Thoracic aorta (tissue), 2 donors: ENCODE data around the gene ADARB2. TPM values are rescaled to one million over a fixed set of nuclear protein-coding genes. Genes with fewer than 3 reads are reported as not detected.

Experiments used
- ATAC-seq: fragments of 150-250 bp; one replicate; pipeline ENCODE4 v1.8.0; 2017; ENCODE audit warnings: low read depth; ENCODE audit not compliant: insufficient number of reproducible peaks, low FRiP score
- DNase-seq: peaks from one replicate; pipeline ENCODE4 v3.0.0-alpha.2; 2020; ENCODE audit warnings: low spot score
- H3K27ac ChIP-seq, 2 donors: fragments of 200-600 bp; sonication (generic); 1 replicate in 1 of 2; 2 replicates in 1 of 2; pipeline ENCODE4 v1.5.1; 2016; ENCODE audit warnings: mild to moderate bottlenecking in 2 of 2, moderate library complexity in 2 of 2
- H3K27me3 ChIP-seq: fragments of 200-600 bp; sonication (generic); replicated peaks from 2 replicates; pipeline ENCODE4 v1.6.0; 2016; ENCODE audit warnings: mild to moderate bottlenecking; ENCODE audit not compliant: insufficient read depth
- H3K36me3 ChIP-seq: fragments of 200-600 bp; sonication (generic); one replicate; pipeline ENCODE4 v1.5.1; 2016
- H3K4me1 ChIP-seq, 2 donors: fragments of 200-600 bp; sonication (generic); 1 replicate in 1 of 2; 2 replicates in 1 of 2; pipeline versions ENCODE4 v1.5.1 to v1.6.0; 2016; ENCODE audit warnings: low read depth in 2 of 2, mild to moderate bottlenecking in 1 of 2; ENCODE audit not compliant: control insufficient read depth in 1 of 2
- H3K4me3 ChIP-seq: fragments of 200-600 bp; sonication (generic); 2 replicates; pipeline ENCODE4 v1.5.1; 2016; ENCODE audit warnings: mild to moderate bottlenecking
- H3K9me3 ChIP-seq: fragments of 200-600 bp; sonication (generic); 2 replicates; pipeline ENCODE4 v1.5.1; 2016
- total RNA-seq, 2 donors: library from RNA; depleted of rRNA; stranded (reverse); fragments of >200 nt; gene quantifications; one replicate each; pipeline versions ENCODE4 v1.1.0 to v1.2.3, GENCODE V29; 2016
- TF ChIP-seq, protein P1 (sequence below): fragments of 200-600 bp; sonication (generic); IDR thresholded peaks from one replicate; pipeline ENCODE4 v1.5.1; 2019; ENCODE audit warnings: antibody characterized with exemption

ADARB2 gene
- total RNA-seq, 2 donors from 2014 or later, result 0.71 to 3.1 TPM

DNA sequence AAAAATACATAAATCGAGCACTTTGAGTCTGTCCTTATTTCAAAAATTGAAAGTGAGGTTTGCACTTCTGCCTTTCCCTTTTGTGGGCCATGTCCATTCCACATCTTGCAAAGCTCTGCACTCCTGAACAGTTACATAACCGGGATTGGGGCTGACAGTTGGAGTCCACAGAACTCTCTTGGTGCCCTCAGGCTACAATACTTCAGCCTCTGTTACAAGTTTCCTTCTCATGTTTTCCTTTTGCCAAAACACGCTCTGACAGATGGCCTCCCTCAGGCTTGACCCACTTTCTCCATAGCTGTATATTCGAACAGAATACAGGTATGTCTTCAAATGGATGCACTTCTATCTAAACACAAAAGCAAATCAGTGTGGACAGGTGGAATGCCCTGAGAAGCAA lies 345.2 kb downstream of the ADARB2 start:
- Histone ChIP-seq H3K9me3 (no peaks in the 10 kb centered on the region), H3K4me1 (no peaks in the 10 kb centered on the region), H3K36me3 (no peaks in the 10 kb centered on the region), H3K4me3 (no peak overlapping the region), H3K27ac (no peak overlapping the region), H3K27me3 (no peaks in the 10 kb centered on the region)
- TF ChIP-seq, protein P1, sequence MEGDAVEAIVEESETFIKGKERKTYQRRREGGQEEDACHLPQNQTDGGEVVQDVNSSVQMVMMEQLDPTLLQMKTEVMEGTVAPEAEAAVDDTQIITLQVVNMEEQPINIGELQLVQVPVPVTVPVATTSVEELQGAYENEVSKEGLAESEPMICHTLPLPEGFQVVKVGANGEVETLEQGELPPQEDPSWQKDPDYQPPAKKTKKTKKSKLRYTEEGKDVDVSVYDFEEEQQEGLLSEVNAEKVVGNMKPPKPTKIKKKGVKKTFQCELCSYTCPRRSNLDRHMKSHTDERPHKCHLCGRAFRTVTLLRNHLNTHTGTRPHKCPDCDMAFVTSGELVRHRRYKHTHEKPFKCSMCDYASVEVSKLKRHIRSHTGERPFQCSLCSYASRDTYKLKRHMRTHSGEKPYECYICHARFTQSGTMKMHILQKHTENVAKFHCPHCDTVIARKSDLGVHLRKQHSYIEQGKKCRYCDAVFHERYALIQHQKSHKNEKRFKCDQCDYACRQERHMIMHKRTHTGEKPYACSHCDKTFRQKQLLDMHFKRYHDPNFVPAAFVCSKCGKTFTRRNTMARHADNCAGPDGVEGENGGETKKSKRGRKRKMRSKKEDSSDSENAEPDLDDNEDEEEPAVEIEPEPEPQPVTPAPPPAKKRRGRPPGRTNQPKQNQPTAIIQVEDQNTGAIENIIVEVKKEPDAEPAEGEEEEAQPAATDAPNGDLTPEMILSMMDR, result no peak
- DNase-seq (no peak), ATAC-seq (no peak)

DNA sequence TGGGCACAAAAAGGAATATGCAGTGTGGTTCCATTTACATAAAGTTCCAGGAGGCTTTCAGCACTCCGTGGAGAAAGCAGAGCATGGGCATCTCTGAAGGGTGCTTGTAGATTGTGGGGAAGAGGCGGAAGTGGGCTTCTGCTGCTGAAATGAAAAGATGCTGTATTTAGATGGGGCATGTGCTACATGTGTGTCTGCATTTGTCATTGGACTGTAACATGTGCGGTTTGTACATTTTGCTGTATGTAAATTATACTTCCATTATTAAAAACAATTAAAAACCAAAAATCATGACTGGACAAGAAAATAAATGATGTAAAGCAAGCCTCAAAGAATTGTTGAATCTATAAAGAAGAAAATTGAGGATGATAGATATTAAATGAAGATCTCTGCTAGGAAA lies 347.1 kb downstream of the ADARB2 start:
- ATAC-seq, result no peak
- Histone ChIP-seq H3K4me1 (no peaks in the 10 kb centered on the region), H3K4me3 (no peak overlapping the region), H3K36me3 (no peaks in the 10 kb centered on the region), H3K27me3 (no peaks in the 10 kb centered on the region), H3K9me3 (no peaks in the 10 kb centered on the region), H3K27ac (no peak overlapping the region)
- TF ChIP-seq, protein P1, result no peak
- no peak for DNase-seq

DNA sequence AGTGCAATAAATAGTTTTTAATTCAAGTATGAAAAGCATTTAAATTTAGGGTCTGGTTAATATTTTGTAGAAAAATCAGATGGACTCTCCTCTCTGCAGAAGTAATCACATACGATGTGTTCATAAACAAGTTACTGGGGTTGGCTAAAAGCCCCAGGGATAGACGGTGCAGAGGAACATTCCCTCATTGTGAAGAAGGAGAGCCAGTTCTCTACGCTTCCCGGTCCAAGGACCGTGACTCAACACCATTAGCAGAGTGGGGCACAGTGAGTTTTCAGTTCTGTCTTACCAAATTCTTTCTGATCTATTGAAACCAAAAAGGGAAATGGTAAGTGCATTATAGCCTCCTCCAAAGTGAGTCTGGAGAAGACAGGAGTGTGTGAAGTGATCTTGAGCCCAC lies 353.3 kb downstream of the ADARB2 start:
- DNase-seq, result no peak
- no peaks in the 10 kb centered on the region for H3K36me3 ChIP-seq
- ATAC-seq, result no peak
- TF ChIP-seq, protein P1, result no peak
- no peaks in the 10 kb centered on the region for H3K27me3 ChIP-seq
- H3K4me1 ChIP-seq, result no peaks in the 10 kb centered on the region
- no peak overlapping the region for H3K27ac ChIP-seq
- H3K4me3 ChIP-seq, result no peak overlapping the region
- H3K9me3 ChIP-seq, result no peaks in the 10 kb centered on the region

DNA sequence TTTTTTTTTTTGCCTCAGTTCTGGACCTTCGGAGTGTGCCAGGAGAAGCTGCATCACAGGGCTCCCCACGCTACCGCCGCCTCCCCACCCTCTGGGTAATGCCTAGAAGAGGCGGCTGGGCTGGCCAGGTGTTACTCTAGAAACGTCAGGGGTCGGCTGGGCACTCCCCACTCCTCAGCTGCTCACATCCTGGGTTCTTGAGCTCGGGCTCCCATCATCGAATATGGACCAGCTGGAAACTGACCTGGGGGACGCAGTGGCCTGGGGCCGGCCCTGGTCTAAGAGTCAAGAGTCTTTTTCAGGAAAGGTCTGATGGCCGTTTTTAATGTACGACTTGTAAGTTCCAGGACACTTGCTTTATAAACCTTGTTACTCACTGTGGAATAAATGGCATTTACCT lies 354.6 kb downstream of the ADARB2 start:
- H3K4me1 ChIP-seq, result no peaks in the 10 kb centered on the region
- no peak overlapping the region for H3K27ac ChIP-seq
- ATAC-seq (no peak), DNase-seq (no peak)
- no peaks in the 10 kb centered on the region for H3K27me3 ChIP-seq
- no peaks in the 10 kb centered on the region for H3K36me3 ChIP-seq
- no peaks in the 10 kb centered on the region for H3K9me3 ChIP-seq
- TF ChIP-seq, protein P1, result no peak
- no peak overlapping the region for H3K4me3 ChIP-seq

DNA sequence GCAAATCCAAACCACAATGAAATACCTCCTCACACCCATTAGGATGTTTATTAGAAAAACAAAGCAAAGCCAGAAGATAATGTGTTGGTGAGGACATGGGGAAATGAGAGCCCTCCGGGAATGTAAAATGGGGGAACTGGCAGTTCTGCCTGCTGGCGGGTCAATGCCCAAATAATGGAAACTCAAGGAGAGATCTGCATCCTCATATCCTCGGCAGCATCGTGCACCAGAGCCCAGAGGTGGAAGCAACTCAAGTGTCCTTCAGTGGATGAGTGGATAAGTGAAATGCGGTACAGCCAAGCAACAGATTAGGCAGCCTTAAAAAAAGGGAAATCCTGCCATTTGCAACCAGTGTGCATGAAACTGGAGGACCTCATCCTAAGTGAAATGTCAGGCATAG lies 356.0 kb downstream of the ADARB2 start:
- Histone ChIP-seq H3K4me1 (no peaks in the 10 kb centered on the region), H3K9me3 (no peaks in the 10 kb centered on the region), H3K27ac (no peak overlapping the region), H3K27me3 (no peaks in the 10 kb centered on the region), H3K4me3 (no peak overlapping the region), H3K36me3 (no peaks in the 10 kb centered on the region)
- no peak for DNase-seq
- TF ChIP-seq, protein P1, result no peak
- ATAC-seq, result no peak
